ENCODE measurements around the gene PLEKHA6.
A peak's percentile ranks its signal among the peaks of the same experiment; 100 is the strongest.

PLEKHA6 gene

GRCh38 chr1:204380293-204380831 lies 20.6 kb upstream of the PLEKHA6 start:
- no peak for DNase-seq (ENCODE audit: low read depth, low spot score)
- Histone ChIP-seq H3K4me3 (ENCODE audit: low read length) (no peak overlapping the region), H3K4me1 (ENCODE audit: control insufficient read depth, insufficient read depth, low read length) (peaks cover 2% of the 10 kb centered on the region; the same call in 1 of the 2 replicates), H3K9me3 (ENCODE audit: control insufficient read depth, insufficient read depth, low read length) (no peaks in the 10 kb centered on the region), H3K27me3 (ENCODE audit: control insufficient read depth, insufficient read depth, low read length) (peaks cover 16% of the 10 kb centered on the region; the same call in 1 of the 2 replicates), H3K36me3 (ENCODE audit: control insufficient read depth, insufficient read depth, low read length) (no peaks in the 10 kb centered on the region), H3K27ac (ENCODE audit: low read length) (no peak overlapping the region)
- no CpG with 5 or more reads among the region's 8 CpGs for WGBS (ENCODE audit: insufficient coverage, insufficient read length)

GRCh38 chr1:204377800-204378668 lies 18.3 kb upstream of the PLEKHA6 start:
- peaks cover 2% of the 10 kb centered on the region; the same call in 1 of the 2 replicates for H3K4me1 ChIP-seq (ENCODE audit: control insufficient read depth, insufficient read depth, low read length)
- no CpG with 5 or more reads among the region's 55 CpGs for WGBS (ENCODE audit: insufficient coverage, insufficient read length)
- DNase-seq (ENCODE audit: low read depth, low spot score): no peak
- H3K27me3 ChIP-seq (ENCODE audit: control insufficient read depth, insufficient read depth, low read length): peaks cover 16% of the 10 kb centered on the region; the same call in 1 of the 2 replicates
- H3K36me3 ChIP-seq (ENCODE audit: control insufficient read depth, insufficient read depth, low read length): no peaks in the 10 kb centered on the region
- no peaks in the 10 kb centered on the region for H3K9me3 ChIP-seq (ENCODE audit: control insufficient read depth, insufficient read depth, low read length)
- peak overlapping the region; percentile 54; the same call in 1 of the 2 replicates for H3K4me3 ChIP-seq (ENCODE audit: low read length)
- H3K27ac ChIP-seq (ENCODE audit: low read length): no peak overlapping the region

GRCh38 chr1:204376919-204377799 lies 17.4 kb upstream of the PLEKHA6 start:
- Histone ChIP-seq H3K4me3 (ENCODE audit: low read length) (peak overlapping the region; percentile 54; the same call in 1 of the 2 replicates), H3K27ac (ENCODE audit: low read length) (no peak overlapping the region), H3K9me3 (ENCODE audit: control insufficient read depth, insufficient read depth, low read length) (no peaks in the 10 kb centered on the region), H3K4me1 (ENCODE audit: control insufficient read depth, insufficient read depth, low read length) (peaks cover 2% of the 10 kb centered on the region; the same call in 1 of the 2 replicates), H3K27me3 (ENCODE audit: control insufficient read depth, insufficient read depth, low read length) (peaks cover 16% of the 10 kb centered on the region; the same call in 1 of the 2 replicates), H3K36me3 (ENCODE audit: control insufficient read depth, insufficient read depth, low read length) (no peaks in the 10 kb centered on the region)
- no CpG with 5 or more reads among the region's 28 CpGs for WGBS (ENCODE audit: insufficient coverage, insufficient read length)
- DNase-seq (ENCODE audit: low read depth, low spot score): no peak

GRCh38 chr1:204376465-204376864 lies 16.7 kb upstream of the PLEKHA6 start:
- peaks cover 2% of the 10 kb centered on the region; the same call in 1 of the 2 replicates for H3K4me1 ChIP-seq (ENCODE audit: control insufficient read depth, insufficient read depth, low read length)
- H3K9me3 ChIP-seq (ENCODE audit: control insufficient read depth, insufficient read depth, low read length): no peaks in the 10 kb centered on the region
- H3K27ac ChIP-seq (ENCODE audit: low read length): no peak overlapping the region
- WGBS (ENCODE audit: insufficient coverage, insufficient read length): no CpG with 5 or more reads among the region's 6 CpGs
- no peak for DNase-seq (ENCODE audit: low read depth, low spot score)
- no peaks in the 10 kb centered on the region for H3K36me3 ChIP-seq (ENCODE audit: control insufficient read depth, insufficient read depth, low read length)
- no peak overlapping the region for H3K4me3 ChIP-seq (ENCODE audit: low read length)
- peaks cover 16% of the 10 kb centered on the region; the same call in 1 of the 2 replicates for H3K27me3 ChIP-seq (ENCODE audit: control insufficient read depth, insufficient read depth, low read length)

GRCh38 chr1:204373911-204374310 lies 14.2 kb upstream of the PLEKHA6 start:
- no CpG with 5 or more reads among the region's 4 CpGs for WGBS (ENCODE audit: insufficient coverage, insufficient read length)
- H3K27me3 ChIP-seq (ENCODE audit: control insufficient read depth, insufficient read depth, low read length): peaks cover 12% of the 10 kb centered on the region; the same call in 1 of the 2 replicates

GRCh38 chr1:204370176-204370575 lies 10.4 kb upstream of the PLEKHA6 start:
- Histone ChIP-seq H3K27ac (ENCODE audit: low read length) (no peak overlapping the region), H3K4me1 (ENCODE audit: control insufficient read depth, insufficient read depth, low read length) (no peaks in the 10 kb centered on the region; the same call in 1 of the 2 replicates), H3K9me3 (ENCODE audit: control insufficient read depth, insufficient read depth, low read length) (no peaks in the 10 kb centered on the region), H3K27me3 (ENCODE audit: control insufficient read depth, insufficient read depth, low read length) (no peaks in the 10 kb centered on the region), H3K4me3 (ENCODE audit: low read length) (no peak overlapping the region), H3K36me3 (ENCODE audit: control insufficient read depth, insufficient read depth, low read length) (no peaks in the 10 kb centered on the region)
- DNase-seq (ENCODE audit: low read depth, low spot score): no peak
- WGBS (ENCODE audit: insufficient coverage, insufficient read length): no CpG with 5 or more reads among the region's 10 CpGs

More at GRCh38 chr1:204373911-204374310, 14.2 kb upstream of the PLEKHA6 start:
- no peak overlapping the region for H3K27ac ChIP-seq (ENCODE audit: low read length)
- H3K4me3 ChIP-seq (ENCODE audit: low read length): no peak overlapping the region
- no peak for DNase-seq (ENCODE audit: low read depth, low spot score)
- H3K9me3 ChIP-seq (ENCODE audit: control insufficient read depth, insufficient read depth, low read length): no peaks in the 10 kb centered on the region
- H3K4me1 ChIP-seq (ENCODE audit: control insufficient read depth, insufficient read depth, low read length): peaks cover 2% of the 10 kb centered on the region
- H3K36me3 ChIP-seq (ENCODE audit: control insufficient read depth, insufficient read depth, low read length): no peaks in the 10 kb centered on the region

- H3K27me3 ChIP-seq (ENCODE audit: control insufficient read depth, insufficient read depth, low read length): no peaks in the 10 kb centered on the region
- no peak overlapping the region for H3K27ac ChIP-seq (ENCODE audit: low read length)
- H3K4me3 ChIP-seq (ENCODE audit: low read length): no peak overlapping the region
- H3K4me1 ChIP-seq (ENCODE audit: control insufficient read depth, insufficient read depth, low read length): no peaks in the 10 kb centered on the region; the same call in 1 of the 2 replicates
- no peaks in the 10 kb centered on the region for H3K9me3 ChIP-seq (ENCODE audit: control insufficient read depth, insufficient read depth, low read length)
- WGBS (ENCODE audit: insufficient coverage, insufficient read length): no CpG with 5 or more reads among the region's 13 CpGs
- no peak for DNase-seq (ENCODE audit: low read depth, low spot score)
- no peaks in the 10 kb centered on the region for H3K36me3 ChIP-seq (ENCODE audit: control insufficient read depth, insufficient read depth, low read length)
Measured at GRCh38 chr1:204368996-204369726, 9.4 kb upstream of the PLEKHA6 start.

GRCh38 chr1:204367956-204368355 lies 8.2 kb upstream of the PLEKHA6 start:
- no peak for DNase-seq (ENCODE audit: low read depth, low spot score)
- H3K4me1 ChIP-seq (ENCODE audit: control insufficient read depth, insufficient read depth, low read length): no peaks in the 10 kb centered on the region; the same call in 1 of the 2 replicates
- H3K9me3 ChIP-seq (ENCODE audit: control insufficient read depth, insufficient read depth, low read length): no peaks in the 10 kb centered on the region
- H3K4me3 ChIP-seq (ENCODE audit: low read length): no peak overlapping the region
- H3K27me3 ChIP-seq (ENCODE audit: control insufficient read depth, insufficient read depth, low read length): no peaks in the 10 kb centered on the region
- H3K27ac ChIP-seq (ENCODE audit: low read length): no peak overlapping the region
- H3K36me3 ChIP-seq (ENCODE audit: control insufficient read depth, insufficient read depth, low read length): no peaks in the 10 kb centered on the region
- no CpG with 5 or more reads among the region's 10 CpGs for WGBS (ENCODE audit: insufficient coverage, insufficient read length)

GRCh38 chr1:204367193-204367858 lies 7.6 kb upstream of the PLEKHA6 start:
- H3K27me3 ChIP-seq (ENCODE audit: control insufficient read depth, insufficient read depth, low read length): no peaks in the 10 kb centered on the region
- no peak overlapping the region for H3K4me3 ChIP-seq (ENCODE audit: low read length)
- no peaks in the 10 kb centered on the region for H3K36me3 ChIP-seq (ENCODE audit: control insufficient read depth, insufficient read depth, low read length)
- no peaks in the 10 kb centered on the region for H3K9me3 ChIP-seq (ENCODE audit: control insufficient read depth, insufficient read depth, low read length)
- DNase-seq (ENCODE audit: low read depth, low spot score): no peak
- no peak overlapping the region for H3K27ac ChIP-seq (ENCODE audit: low read length)
- WGBS (ENCODE audit: insufficient coverage, insufficient read length): no CpG with 5 or more reads among the region's 16 CpGs
- no peaks in the 10 kb centered on the region; the same call in 1 of the 2 replicates for H3K4me1 ChIP-seq (ENCODE audit: control insufficient read depth, insufficient read depth, low read length)

Data from iPS DF 6.9 (cell line).